ENCODE results near the gene PRR20C.
"Not testable (repeated sequence)": the region's sequence is repeated elsewhere in the genome, so short reads cannot be mapped to it uniquely, and the experiment has no call there.

The PRR20C gene

GRCh38 chr13:57153761-57154160 is at the start of gene PRR20C:
PRR20C (plus strand) TSS chr13:57154061; CDS start chr13:57154448, 387 bp downstream.
- H3K27ac ChIP-seq (ENCODE audit: low read depth, low read length); H3K79me2 ChIP-seq (ENCODE audit: insufficient read depth, low read length); H2AFZ ChIP-seq (ENCODE audit: low read depth, low read length, severe bottlenecking); H3K4me2 ChIP-seq (ENCODE audit: low read depth, low read length, poor library complexity, severe bottlenecking); H3K9me3 ChIP-seq (ENCODE audit: insufficient read depth, low read length); H4K20me1 ChIP-seq (ENCODE audit: low read depth, low read length); H3K4me3 ChIP-seq (ENCODE audit: insufficient read depth, low read length, poor library complexity, severe bottlenecking); H3K27me3 ChIP-seq (ENCODE audit: low read length); H3K9ac ChIP-seq (ENCODE audit: low read length); H3K36me3 ChIP-seq (ENCODE audit: low read length); H3K9me2 ChIP-seq (replicated peaks; ENCODE audit: insufficient read depth, low read length); H3F3A ChIP-seq (ENCODE audit: insufficient read depth): not testable (repeated sequence)

GRCh38 chr13:57114945-57115344 is 38.9 kb upstream of the PRR20C start:
- H3F3A ChIP-seq (ENCODE audit: insufficient read depth) = no peaks in the 10 kb centered on the region
- H2AFZ ChIP-seq (ENCODE audit: low read depth, low read length, severe bottlenecking) = no peak overlapping the region
- no peaks in the 10 kb centered on the region for H4K20me1 ChIP-seq (ENCODE audit: low read depth, low read length)
- H3K79me2 ChIP-seq (ENCODE audit: insufficient read depth, low read length) = no peaks in the 10 kb centered on the region
- no peak overlapping the region for H3K27ac ChIP-seq (ENCODE audit: low read depth, low read length)
- H3K4me2 ChIP-seq (ENCODE audit: low read depth, low read length, poor library complexity, severe bottlenecking) = no peak overlapping the region
- no peaks in the 10 kb centered on the region for H3K36me3 ChIP-seq (ENCODE audit: low read length)
- no peaks in the 10 kb centered on the region for H3K9me2 ChIP-seq (replicated peaks; ENCODE audit: insufficient read depth, low read length)
- no peaks in the 10 kb centered on the region for H3K9me3 ChIP-seq (ENCODE audit: insufficient read depth, low read length)
- no peak overlapping the region for H3K9ac ChIP-seq (ENCODE audit: low read length)
- TF ChIP-seq EZH2phosphoT487 (conservative IDR thresholded peaks at IDR 0.05; ENCODE audit: low read length) (no peak), CTCF (IDR thresholded peaks at IDR 0.05; ENCODE audit: insufficient read depth, low read length, poor library complexity, severe bottlenecking) (no peak)
- no peak overlapping the region for H3K4me3 ChIP-seq (ENCODE audit: insufficient read depth, low read length, poor library complexity, severe bottlenecking)
- H3K27me3 ChIP-seq (ENCODE audit: low read length) = no peaks in the 10 kb centered on the region

- H4K20me1 ChIP-seq (ENCODE audit: low read depth, low read length) = no peaks in the 10 kb centered on the region
- H3K4me3 ChIP-seq (ENCODE audit: insufficient read depth, low read length, poor library complexity, severe bottlenecking) = no peak overlapping the region
- no peaks in the 10 kb centered on the region for H3K9me2 ChIP-seq (replicated peaks; ENCODE audit: insufficient read depth, low read length)
- H2AFZ ChIP-seq (ENCODE audit: low read depth, low read length, severe bottlenecking) = no peak overlapping the region
- H3K4me2 ChIP-seq (ENCODE audit: low read depth, low read length, poor library complexity, severe bottlenecking) = no peak overlapping the region
- H3K9me3 ChIP-seq (ENCODE audit: insufficient read depth, low read length) = no peaks in the 10 kb centered on the region
- H3K27ac ChIP-seq (ENCODE audit: low read depth, low read length) = no peak overlapping the region
- no peaks in the 10 kb centered on the region for H3F3A ChIP-seq (ENCODE audit: insufficient read depth)
- no peaks in the 10 kb centered on the region for H3K79me2 ChIP-seq (ENCODE audit: insufficient read depth, low read length)
- H3K9ac ChIP-seq (ENCODE audit: low read length) = no peak overlapping the region
- TF ChIP-seq EZH2phosphoT487 (conservative IDR thresholded peaks at IDR 0.05; ENCODE audit: low read length) = no peak
- no peak for TF ChIP-seq CTCF (IDR thresholded peaks at IDR 0.05; ENCODE audit: insufficient read depth, low read length, poor library complexity, severe bottlenecking)
- H3K36me3 ChIP-seq (ENCODE audit: low read length) = no peaks in the 10 kb centered on the region
- no peaks in the 10 kb centered on the region for H3K27me3 ChIP-seq (ENCODE audit: low read length)
Observed at GRCh38 chr13:57123681-57124080, 30.2 kb upstream of the PRR20C start.

GRCh38 chr13:57128909-57129308 is 25.0 kb upstream of the PRR20C start:
- Histone ChIP-seq H3K9me2 (replicated peaks; ENCODE audit: insufficient read depth, low read length) (no peaks in the 10 kb centered on the region), H3K79me2 (ENCODE audit: insufficient read depth, low read length) (no peaks in the 10 kb centered on the region), H3K9ac (ENCODE audit: low read length) (no peak overlapping the region), H3K27me3 (ENCODE audit: low read length) (no peaks in the 10 kb centered on the region), H3K4me2 (ENCODE audit: low read depth, low read length, poor library complexity, severe bottlenecking) (no peak overlapping the region), H4K20me1 (ENCODE audit: low read depth, low read length) (no peaks in the 10 kb centered on the region), H3K4me3 (ENCODE audit: insufficient read depth, low read length, poor library complexity, severe bottlenecking) (no peak overlapping the region), H3F3A (ENCODE audit: insufficient read depth) (no peaks in the 10 kb centered on the region), H2AFZ (ENCODE audit: low read depth, low read length, severe bottlenecking) (no peak overlapping the region), H3K9me3 (ENCODE audit: insufficient read depth, low read length) (no peaks in the 10 kb centered on the region), H3K36me3 (ENCODE audit: low read length) (no peaks in the 10 kb centered on the region), H3K27ac (ENCODE audit: low read depth, low read length) (no peak overlapping the region)
- no peak for TF ChIP-seq EZH2phosphoT487 (conservative IDR thresholded peaks at IDR 0.05; ENCODE audit: low read length)
- no peak for TF ChIP-seq CTCF (IDR thresholded peaks at IDR 0.05; ENCODE audit: insufficient read depth, low read length, poor library complexity, severe bottlenecking)
